ENCODE results near the gene MAST3.

DNA sequence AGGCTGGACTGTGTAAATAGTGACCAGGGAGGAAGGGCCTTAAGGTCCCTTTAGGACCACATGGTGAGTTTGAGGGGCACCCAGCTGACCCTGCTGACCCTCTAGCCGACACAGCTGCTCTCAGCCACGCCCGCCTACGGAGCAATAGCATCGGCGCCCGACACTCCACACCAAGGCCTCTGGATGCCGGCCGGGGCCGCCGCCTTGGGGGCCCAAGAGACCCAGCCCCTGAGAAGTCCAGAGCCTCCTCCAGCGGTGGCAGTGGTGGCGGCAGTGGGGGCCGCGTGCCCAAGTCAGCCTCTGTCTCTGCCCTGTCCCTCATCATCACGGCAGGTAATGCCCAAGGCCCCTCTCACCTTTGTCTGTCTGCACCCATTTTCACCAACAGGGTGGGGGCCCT is 46.8 kb downstream of the MAST3 start:
- TF ChIP-seq ZNF777 (tag by site-specific recombination; IDR thresholded peaks at IDR 0.05; ENCODE audit: borderline replicate concordance) (no peak), TCF7L2 (IDR thresholded peaks at IDR 0.05; ENCODE audit: borderline replicate concordance, low read depth, low read length) (no peak), ZSCAN18 (tag by site-specific recombination; IDR thresholded peaks at IDR 0.05) (no peak), ZNF423 (tag by site-specific recombination; IDR thresholded peaks at IDR 0.05) (no peak), WT1 (tag by site-specific recombination; IDR thresholded peaks at IDR 0.05) (no peak), ZNF148 (tag by site-specific recombination; IDR thresholded peaks at IDR 0.05; ENCODE audit: borderline replicate concordance) (no peak)
- TF ChIP-seq, protein P1, sequence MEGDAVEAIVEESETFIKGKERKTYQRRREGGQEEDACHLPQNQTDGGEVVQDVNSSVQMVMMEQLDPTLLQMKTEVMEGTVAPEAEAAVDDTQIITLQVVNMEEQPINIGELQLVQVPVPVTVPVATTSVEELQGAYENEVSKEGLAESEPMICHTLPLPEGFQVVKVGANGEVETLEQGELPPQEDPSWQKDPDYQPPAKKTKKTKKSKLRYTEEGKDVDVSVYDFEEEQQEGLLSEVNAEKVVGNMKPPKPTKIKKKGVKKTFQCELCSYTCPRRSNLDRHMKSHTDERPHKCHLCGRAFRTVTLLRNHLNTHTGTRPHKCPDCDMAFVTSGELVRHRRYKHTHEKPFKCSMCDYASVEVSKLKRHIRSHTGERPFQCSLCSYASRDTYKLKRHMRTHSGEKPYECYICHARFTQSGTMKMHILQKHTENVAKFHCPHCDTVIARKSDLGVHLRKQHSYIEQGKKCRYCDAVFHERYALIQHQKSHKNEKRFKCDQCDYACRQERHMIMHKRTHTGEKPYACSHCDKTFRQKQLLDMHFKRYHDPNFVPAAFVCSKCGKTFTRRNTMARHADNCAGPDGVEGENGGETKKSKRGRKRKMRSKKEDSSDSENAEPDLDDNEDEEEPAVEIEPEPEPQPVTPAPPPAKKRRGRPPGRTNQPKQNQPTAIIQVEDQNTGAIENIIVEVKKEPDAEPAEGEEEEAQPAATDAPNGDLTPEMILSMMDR (tag by site-specific recombination; IDR thresholded peaks at IDR 0.05), result no peak
- TF ChIP-seq, protein P2, sequence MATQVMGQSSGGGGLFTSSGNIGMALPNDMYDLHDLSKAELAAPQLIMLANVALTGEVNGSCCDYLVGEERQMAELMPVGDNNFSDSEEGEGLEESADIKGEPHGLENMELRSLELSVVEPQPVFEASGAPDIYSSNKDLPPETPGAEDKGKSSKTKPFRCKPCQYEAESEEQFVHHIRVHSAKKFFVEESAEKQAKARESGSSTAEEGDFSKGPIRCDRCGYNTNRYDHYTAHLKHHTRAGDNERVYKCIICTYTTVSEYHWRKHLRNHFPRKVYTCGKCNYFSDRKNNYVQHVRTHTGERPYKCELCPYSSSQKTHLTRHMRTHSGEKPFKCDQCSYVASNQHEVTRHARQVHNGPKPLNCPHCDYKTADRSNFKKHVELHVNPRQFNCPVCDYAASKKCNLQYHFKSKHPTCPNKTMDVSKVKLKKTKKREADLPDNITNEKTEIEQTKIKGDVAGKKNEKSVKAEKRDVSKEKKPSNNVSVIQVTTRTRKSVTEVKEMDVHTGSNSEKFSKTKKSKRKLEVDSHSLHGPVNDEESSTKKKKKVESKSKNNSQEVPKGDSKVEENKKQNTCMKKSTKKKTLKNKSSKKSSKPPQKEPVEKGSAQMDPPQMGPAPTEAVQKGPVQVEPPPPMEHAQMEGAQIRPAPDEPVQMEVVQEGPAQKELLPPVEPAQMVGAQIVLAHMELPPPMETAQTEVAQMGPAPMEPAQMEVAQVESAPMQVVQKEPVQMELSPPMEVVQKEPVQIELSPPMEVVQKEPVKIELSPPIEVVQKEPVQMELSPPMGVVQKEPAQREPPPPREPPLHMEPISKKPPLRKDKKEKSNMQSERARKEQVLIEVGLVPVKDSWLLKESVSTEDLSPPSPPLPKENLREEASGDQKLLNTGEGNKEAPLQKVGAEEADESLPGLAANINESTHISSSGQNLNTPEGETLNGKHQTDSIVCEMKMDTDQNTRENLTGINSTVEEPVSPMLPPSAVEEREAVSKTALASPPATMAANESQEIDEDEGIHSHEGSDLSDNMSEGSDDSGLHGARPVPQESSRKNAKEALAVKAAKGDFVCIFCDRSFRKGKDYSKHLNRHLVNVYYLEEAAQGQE (tag by site-specific recombination; IDR thresholded peaks at IDR 0.05), result no peak
- TF ChIP-seq, protein P3, sequence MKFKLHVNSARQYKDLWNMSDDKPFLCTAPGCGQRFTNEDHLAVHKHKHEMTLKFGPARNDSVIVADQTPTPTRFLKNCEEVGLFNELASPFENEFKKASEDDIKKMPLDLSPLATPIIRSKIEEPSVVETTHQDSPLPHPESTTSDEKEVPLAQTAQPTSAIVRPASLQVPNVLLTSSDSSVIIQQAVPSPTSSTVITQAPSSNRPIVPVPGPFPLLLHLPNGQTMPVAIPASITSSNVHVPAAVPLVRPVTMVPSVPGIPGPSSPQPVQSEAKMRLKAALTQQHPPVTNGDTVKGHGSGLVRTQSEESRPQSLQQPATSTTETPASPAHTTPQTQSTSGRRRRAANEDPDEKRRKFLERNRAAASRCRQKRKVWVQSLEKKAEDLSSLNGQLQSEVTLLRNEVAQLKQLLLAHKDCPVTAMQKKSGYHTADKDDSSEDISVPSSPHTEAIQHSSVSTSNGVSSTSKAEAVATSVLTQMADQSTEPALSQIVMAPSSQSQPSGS (tag by site-specific recombination; IDR thresholded peaks at IDR 0.05; ENCODE audit: low read depth), result no peak

All from HEK293 (cell line).